ENCODE data around the gene COL7A1.

- TF ChIP-seq CTCF (IDR thresholded peaks at IDR 0.05; ENCODE audit: poor library complexity, severe bottlenecking) = no peak
- TF ChIP-seq EZH2 (IDR thresholded peaks at IDR 0.05; ENCODE audit: borderline replicate concordance, insufficient read depth, low read length, poor library complexity, severe bottlenecking) = no peak
- TF ChIP-seq MXI1 (conservative IDR thresholded peaks at IDR 0.05; ENCODE audit: poor library complexity, severe bottlenecking) = no peak
- no peak for TF ChIP-seq EP300 (conservative IDR thresholded peaks at IDR 0.05; ENCODE audit: poor library complexity, severe bottlenecking)
- no peak for TF ChIP-seq POLR2AphosphoS5 (IDR thresholded peaks at IDR 0.05)
- no peak for TF ChIP-seq REST (IDR thresholded peaks at IDR 0.05; ENCODE audit: borderline replicate concordance)
- no peak for TF ChIP-seq RAD21 (conservative IDR thresholded peaks at IDR 0.05)
Measured at GRCh38 chr3:48588230-48588629, 6.9 kb downstream of the COL7A1 start.

Measured in neural cell (in vitro differentiated cells).